Effector CD8-positive, alpha-beta T cell (primary cell): ENCODE measurements around the gene PHC2.

Source experiments
- DNase-seq: peaks from one replicate; lab custom pipeline; 2025; lab: John Stamatoyannopoulos, UW
- total RNA-seq, 4 experiments: gene quantifications; one replicate each; lab custom pipeline; 2026; lab: John Stamatoyannopoulos, UW

The PHC2 gene
- 58.0 to 80.3 (median 72.6) reads per million in 4 experiments for total RNA-seq

DNA sequence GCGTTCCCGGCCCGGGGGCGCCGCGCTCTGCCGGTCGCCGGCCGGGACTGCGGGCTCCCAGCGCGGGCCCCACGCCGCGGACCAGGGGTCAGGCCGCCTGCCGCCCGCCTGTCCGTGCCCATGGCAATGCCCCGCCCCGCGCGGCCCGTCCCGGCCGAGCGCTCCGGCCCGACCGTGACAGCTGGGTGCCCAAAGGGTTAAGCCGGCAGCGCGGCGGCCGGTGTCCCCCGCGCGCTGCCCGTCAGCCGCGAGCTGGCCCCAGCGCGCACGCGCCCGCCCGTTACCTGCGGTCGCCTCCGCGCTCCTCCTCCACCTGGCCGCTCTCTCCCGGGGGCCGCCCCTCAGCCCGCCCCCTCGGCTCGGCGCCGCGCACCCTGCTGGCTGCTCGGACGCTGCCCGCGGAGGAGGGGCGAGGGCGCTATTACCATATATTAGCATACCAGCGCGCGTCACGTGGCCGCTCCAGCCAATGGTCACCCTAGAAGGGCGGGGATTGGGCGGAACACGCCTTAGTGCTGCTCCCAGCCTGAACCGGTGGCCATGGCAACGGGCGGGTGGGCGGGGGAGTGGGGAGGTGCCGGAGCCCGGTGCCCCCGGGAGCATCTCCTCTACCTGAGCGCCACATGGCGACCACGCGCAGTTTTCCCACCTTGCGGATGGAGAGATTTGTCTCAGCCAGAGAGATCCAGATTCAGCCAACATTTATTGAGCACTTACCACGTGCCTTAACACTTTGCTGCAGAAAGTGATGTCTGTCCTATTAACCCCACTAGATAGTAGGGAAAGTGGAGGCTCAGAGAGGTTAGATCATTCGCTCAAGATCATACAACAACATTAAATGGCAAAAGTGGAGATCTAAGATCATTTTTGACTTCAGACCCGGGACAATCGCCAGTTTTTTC is at the start of gene PHC2:
PHC2 (minus strand) TSS at position 404 of the 902 bp plus-strand sequence. CDS start 55,556 bp downstream, outside the sequence.
- peak; percentile 86 for DNase-seq

DNA sequence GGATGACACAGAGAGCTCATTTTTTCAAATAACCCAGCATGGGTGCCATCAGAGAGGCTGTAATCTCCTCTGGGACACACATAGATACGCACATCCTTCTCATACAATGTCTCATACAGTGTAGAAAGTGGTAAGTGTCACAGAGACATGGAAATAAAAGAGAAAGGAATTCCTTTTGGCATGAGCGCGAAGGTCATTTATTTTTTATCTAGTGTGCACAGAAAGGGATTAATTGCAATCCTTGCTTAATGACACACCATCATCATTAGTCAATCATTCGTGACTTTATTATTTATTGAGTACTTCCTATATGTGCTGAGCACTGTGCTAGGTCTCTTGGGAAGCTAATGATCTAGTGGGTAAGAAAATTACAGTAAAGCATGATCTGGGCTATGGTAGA is 46.6 kb upstream of the PHC2 start:
- DNase-seq = no peak

DNA sequence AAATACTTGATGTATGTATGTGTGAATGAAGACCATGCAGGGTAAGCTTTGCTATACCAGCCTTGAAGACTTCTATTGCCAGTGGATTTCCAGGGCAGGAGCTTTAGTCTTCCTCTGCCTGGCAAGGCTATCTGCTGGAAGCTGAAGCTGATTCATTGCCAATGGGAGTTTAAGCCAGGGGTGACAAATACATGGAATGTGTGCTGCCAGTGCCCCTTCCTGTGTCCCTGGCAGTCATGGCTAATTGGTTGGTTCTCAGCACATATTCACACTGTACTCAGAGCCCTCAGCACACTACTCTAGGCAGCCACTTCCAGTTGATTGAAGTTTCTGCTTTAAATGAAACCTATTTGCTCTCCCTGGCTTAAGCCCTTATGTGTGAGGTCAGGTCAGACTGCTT is 43.0 kb upstream of the PHC2 start:
- no peak for DNase-seq

- DNase-seq = peak; percentile 74
Measured at GRCh38 chr1:33472269-33472980, 41.5 kb upstream of the PHC2 start, which contains the start of gene ZSCAN20. Gene ZSCAN20, plus strand, starts transcription at chr1:33472645. Its CDS starts 6,644 bp downstream, at chr1:33479289.

- DNase-seq = no peak
Measured at GRCh38 chr1:33471416-33471815, 40.5 kb upstream of the PHC2 start.

DNA sequence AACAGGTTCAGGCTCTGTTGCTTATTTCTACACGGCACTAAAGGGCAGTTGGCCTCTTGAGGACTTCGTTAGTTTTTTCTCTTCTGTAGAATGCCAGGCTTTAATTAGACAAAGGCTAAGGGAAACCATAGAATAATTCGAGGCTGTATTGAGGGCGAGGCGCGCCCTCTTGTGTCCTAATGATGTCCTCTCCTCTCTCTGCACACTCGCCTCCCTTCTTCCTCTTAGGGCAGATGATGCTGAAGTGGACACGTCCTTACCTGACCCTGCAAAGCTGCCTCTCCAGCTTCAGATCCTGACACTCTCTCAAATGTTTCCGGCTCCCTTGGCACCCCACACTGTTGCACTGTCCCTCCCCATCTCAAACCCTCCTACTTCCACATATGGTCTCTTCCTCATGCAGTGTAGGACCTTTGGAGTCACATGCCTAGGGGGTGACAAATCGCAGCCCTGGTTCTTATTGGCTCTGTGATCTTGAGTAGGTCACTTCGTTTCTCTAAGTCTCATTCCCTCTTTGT is 39.7 kb upstream of the PHC2 start:
- DNase-seq = peak; percentile 25

GRCh38 chr1:33469691-33470090 is 38.8 kb upstream of the PHC2 start:
- no peak for DNase-seq

- DNase-seq = no peak
Measured at GRCh38 chr1:33468967-33469366, 38.1 kb upstream of the PHC2 start.

- no peak for DNase-seq
Measured at GRCh38 chr1:33468531-33468930, 37.6 kb upstream of the PHC2 start.

DNA sequence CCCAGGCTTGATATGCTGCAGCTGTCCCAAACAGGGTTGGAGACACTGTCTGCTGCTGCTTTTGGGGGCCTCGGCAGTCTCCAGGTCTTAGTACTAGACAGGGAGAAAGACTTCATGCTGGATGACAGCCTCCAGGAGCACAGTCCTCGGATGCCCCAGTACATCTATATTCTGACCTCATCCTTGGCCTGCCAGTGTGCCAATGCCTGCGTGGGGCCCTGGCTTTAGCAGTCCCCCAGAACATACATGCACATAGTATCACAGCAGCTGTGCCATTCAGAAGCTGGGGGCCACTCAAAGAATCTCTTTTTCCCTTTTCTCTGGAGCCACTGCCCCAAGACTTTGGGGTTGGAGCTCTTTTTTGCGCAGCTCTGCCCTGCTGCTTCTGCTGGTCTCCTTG is 37.1 kb upstream of the PHC2 start:
- no peak for DNase-seq

GRCh38 chr1:33466159-33466558 is 35.3 kb upstream of the PHC2 start:
- no peak for DNase-seq

DNA sequence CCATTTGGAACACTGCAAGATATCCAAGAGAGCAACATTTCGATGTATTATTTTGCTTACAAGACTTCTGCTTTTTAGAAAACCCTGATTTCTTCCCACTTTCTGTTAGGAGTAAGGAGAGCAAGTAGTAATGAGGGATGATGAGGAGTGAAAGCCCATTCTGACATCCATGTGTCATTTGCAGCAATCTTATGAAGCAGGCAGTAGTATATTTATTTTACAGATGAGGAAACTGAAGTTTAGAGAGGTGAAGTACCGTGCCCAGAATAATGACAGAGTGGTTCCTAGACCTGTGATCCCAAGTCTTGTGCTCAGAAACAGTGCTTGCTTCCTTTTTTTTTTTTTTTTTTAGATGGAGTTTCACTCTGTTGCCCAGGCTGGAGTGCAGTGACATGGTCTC is 34.4 kb upstream of the PHC2 start:
- DNase-seq = no peak

- no peak for DNase-seq
Measured at GRCh38 chr1:33464552-33464951, 33.7 kb upstream of the PHC2 start.

DNA sequence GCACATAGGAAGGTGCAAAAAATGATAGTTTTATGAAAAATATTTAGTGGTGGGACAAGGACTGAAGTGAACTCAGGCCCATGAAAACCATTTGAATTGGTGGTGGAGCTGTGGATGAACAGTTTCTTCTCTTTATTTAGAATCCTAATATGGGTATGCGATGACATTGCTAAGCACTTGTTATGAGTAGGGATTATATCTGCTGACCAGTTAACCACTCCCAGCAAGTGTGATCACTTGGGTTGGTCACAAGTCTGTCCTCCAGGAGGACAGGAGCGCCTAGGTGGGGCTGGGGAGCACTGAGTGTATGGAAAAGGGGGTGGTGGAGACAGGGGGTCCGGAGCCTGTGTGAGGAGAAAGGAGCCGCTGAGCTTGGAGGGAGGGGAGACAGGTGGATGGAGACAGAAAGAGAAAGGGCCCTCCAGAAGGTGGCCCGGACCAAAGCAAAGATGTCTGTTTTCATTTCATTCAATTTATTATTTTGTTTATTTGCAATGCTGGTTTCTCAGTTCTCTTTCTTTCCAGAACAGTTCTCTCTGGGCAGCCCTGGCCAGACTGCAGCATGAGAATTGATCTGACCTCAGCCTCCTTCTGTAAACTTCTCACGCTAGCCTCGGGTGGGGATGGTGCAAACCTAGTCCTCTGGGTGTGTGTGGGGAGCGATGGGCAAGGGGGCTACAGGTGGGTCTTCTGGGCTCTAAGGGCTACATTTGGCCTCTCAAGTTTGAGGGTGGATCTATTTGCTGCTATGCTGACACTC is 31.7 kb upstream of the PHC2 start:
- DNase-seq = no peak

- no peak for DNase-seq
Measured at GRCh38 chr1:33460947-33461629, 30.2 kb upstream of the PHC2 start.

GRCh38 chr1:33460144-33460543 is 29.2 kb upstream of the PHC2 start:
- DNase-seq = no peak

- DNase-seq = no peak
Measured at GRCh38 chr1:33459691-33460090, 28.8 kb upstream of the PHC2 start.

DNA sequence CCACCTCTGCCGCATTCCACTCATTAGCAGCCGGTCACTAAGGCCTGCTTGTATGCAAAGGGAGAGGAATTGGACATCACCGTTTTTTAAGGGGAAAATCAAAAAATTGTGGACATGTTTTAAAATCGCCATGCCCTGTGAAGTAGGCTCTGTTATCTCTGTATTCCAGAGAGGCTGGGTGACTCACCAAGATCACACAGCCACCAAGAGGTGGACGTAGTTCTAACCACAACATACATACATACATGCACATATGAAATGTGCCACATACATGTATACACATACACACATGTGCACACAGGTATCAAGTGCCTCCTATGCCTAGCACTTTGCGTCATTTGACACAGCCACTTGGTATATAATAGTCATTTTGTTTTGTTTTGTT is 25.6 kb upstream of the PHC2 start:
- DNase-seq = no peak

GRCh38 chr1:33455539-33456501 is 24.9 kb upstream of the PHC2 start:
- DNase-seq = no peak

DNA sequence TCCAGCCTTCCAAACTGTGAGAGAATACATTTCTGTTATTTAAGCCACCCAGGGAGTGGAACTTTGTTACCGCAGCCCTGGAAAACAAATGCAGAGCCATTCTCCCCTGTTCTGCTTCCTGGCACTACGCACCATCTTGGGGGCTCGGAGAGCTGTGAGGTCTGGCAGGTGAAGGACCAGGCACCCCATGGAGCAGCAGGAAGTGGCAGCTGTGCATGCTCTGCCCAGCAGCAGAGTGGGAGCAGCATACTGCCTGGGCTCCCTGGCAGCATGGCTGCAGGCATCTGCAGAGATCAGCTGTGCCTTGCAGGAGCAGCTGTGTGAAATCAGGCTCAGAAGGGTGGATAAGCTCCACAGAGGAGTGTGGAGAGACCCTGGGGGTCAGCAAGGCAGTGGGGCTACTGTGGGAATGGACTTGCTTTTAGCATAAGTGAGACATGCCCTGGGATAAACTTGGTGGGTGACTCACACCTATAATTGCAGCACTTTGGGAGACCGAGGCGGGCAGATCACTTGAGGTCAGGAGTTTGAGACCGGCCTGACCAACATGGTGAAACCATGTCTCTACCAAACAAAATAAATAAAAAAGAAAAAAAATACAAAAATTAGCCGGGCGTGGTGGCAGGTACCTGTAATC is 23.9 kb upstream of the PHC2 start:
- no peak for DNase-seq
